RWPE2 (cell line): ENCODE data around the gene CHPT1.
"Not testable (repeated sequence)": the region's sequence is repeated elsewhere in the genome, so short reads cannot be mapped to it uniquely, and the experiment has no call there.

Experiments
- ATAC-seq: fragments of 200-7000 bp; cut with Tn5 transposase; 3 replicates; pipeline ENCODE4 v1.9.1; 2021; ENCODE audit warnings: low read depth
- DNase-seq: peaks from one replicate; pipeline ENCODE4 v3.0.0-alpha.2; 2020; ENCODE audit warnings: low spot score
- H3K27ac ChIP-seq: fragments of 450-650 bp; 2 replicates; pipeline ENCODE4 v1.5.1; 2017; ENCODE audit warnings: mild to moderate bottlenecking; ENCODE audit not compliant: poor library complexity, severe bottlenecking
- H3K27me3 ChIP-seq: fragments of 250-450 bp; sonication (Bioruptor Pico); 2 replicates; pipeline ENCODE4 v1.5.1; 2021; ENCODE audit warnings: mild to moderate bottlenecking, moderate library complexity; ENCODE audit not compliant: insufficient read depth, poor library complexity, severe bottlenecking
- H3K36me3 ChIP-seq: fragments of 250-450 bp; sonication (Bioruptor Pico); 2 replicates; pipeline ENCODE4 v1.5.1; 2020; ENCODE audit warnings: low read depth, mild to moderate bottlenecking, moderate library complexity
- H3K4me1 ChIP-seq: fragments of 250-450 bp; sonication (Bioruptor Pico); 2 replicates; pipeline ENCODE4 v1.5.1; 2021; ENCODE audit warnings: mild to moderate bottlenecking, moderate library complexity; ENCODE audit not compliant: insufficient read depth, poor library complexity, severe bottlenecking
- H3K4me3 ChIP-seq: fragments of 250-450 bp; sonication (Bioruptor Pico); 2 replicates; pipeline ENCODE4 v1.5.1; 2021; ENCODE audit warnings: mild to moderate bottlenecking, moderate library complexity; ENCODE audit not compliant: severe bottlenecking
- H3K9me3 ChIP-seq: fragments of 250-450 bp; sonication (Bioruptor Pico); 2 replicates; pipeline ENCODE4 v1.5.1; 2021; ENCODE audit warnings: mild to moderate bottlenecking, moderate library complexity; ENCODE audit not compliant: severe bottlenecking
- TF ChIP-seq, protein P1 (sequence below): fragments of 450-650 bp; IDR thresholded peaks from one replicate; pipeline ENCODE4 v1.5.1; 2017; ENCODE audit warnings: mild to moderate bottlenecking, moderate library complexity; ENCODE audit not compliant: poor library complexity, severe bottlenecking

Gene CHPT1

DNA sequence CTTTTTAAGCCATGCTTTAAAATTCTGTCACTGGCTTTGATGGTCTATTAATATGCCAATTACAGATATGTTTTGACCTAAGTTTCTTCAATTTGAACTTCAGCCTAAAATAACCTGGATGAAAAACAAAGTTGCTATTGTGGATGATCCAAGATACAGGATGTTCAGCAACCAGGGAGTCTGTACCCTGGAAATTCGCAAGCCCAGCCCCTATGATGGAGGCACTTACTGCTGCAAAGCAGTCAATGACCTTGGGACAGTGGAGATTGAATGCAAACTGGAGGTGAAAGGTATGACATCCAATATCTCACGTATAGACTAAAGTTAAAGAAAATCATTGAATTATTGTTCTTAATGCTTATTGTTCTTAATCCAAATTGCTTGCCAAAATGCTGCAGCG lies 17.2 kb upstream of the CHPT1 start:
- TF ChIP-seq, protein P1, sequence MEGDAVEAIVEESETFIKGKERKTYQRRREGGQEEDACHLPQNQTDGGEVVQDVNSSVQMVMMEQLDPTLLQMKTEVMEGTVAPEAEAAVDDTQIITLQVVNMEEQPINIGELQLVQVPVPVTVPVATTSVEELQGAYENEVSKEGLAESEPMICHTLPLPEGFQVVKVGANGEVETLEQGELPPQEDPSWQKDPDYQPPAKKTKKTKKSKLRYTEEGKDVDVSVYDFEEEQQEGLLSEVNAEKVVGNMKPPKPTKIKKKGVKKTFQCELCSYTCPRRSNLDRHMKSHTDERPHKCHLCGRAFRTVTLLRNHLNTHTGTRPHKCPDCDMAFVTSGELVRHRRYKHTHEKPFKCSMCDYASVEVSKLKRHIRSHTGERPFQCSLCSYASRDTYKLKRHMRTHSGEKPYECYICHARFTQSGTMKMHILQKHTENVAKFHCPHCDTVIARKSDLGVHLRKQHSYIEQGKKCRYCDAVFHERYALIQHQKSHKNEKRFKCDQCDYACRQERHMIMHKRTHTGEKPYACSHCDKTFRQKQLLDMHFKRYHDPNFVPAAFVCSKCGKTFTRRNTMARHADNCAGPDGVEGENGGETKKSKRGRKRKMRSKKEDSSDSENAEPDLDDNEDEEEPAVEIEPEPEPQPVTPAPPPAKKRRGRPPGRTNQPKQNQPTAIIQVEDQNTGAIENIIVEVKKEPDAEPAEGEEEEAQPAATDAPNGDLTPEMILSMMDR, result no peak
- DNase-seq (no peak), ATAC-seq (no peak)
- Histone ChIP-seq H3K27ac (no peak overlapping the region), H3K36me3 (no peaks in the 10 kb centered on the region), H3K9me3 (no peaks in the 10 kb centered on the region), H3K4me1 (no peaks in the 10 kb centered on the region), H3K27me3 (peaks cover 4% of the 10 kb centered on the region), H3K4me3 (no peak overlapping the region)

DNA sequence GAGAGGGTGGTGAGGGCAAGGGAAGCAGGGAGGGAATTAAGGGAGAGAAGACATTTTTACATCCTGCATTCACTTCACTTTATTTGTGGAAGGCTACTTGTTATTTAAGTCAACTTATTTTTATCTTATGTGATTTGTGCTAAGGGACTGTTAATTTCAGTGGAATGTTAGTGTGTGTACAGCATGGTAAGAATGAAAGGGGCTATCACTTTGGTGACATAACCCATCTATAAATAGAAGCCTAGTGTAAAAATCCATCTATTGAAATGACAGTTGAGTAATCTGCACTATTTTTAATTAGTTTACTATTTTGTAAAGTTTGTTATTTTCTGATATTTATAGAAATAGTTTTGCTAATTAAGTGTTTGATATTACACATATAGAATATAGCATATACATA lies 16.8 kb upstream of the CHPT1 start:
- H3K36me3 ChIP-seq, result no peaks in the 10 kb centered on the region
- DNase-seq, result no peak
- no peak overlapping the region for H3K4me3 ChIP-seq
- H3K27ac ChIP-seq, result no peak overlapping the region
- peaks cover 4% of the 10 kb centered on the region for H3K27me3 ChIP-seq
- H3K4me1 ChIP-seq, result no peaks in the 10 kb centered on the region
- H3K9me3 ChIP-seq, result no peaks in the 10 kb centered on the region
- ATAC-seq, result no peak
- TF ChIP-seq, protein P1, result no peak

DNA sequence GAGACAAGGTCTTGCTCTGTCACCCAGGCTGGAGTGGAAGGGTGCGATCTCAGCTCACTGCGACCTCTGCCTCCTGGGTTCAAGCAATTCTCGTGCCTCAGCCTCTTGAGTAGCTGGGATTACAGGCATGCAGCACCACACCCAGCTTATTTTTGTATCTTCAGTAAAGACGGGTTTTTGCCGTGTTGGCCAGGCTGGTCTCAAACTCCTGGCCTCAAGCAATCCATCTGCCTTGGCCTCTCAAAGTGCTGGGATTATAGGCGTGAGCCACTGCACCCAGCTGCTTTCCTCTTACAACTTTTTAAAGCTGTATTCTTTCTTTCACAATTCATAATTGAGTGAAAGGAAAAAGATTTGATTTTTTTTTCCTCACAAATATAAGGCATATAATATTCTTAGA lies 15.8 kb upstream of the CHPT1 start:
- not testable (repeated sequence) for H3K36me3 ChIP-seq, DNase-seq, H3K27me3 ChIP-seq, H3K27ac ChIP-seq, H3K4me1 ChIP-seq, ATAC-seq, H3K9me3 ChIP-seq, H3K4me3 ChIP-seq

DNA sequence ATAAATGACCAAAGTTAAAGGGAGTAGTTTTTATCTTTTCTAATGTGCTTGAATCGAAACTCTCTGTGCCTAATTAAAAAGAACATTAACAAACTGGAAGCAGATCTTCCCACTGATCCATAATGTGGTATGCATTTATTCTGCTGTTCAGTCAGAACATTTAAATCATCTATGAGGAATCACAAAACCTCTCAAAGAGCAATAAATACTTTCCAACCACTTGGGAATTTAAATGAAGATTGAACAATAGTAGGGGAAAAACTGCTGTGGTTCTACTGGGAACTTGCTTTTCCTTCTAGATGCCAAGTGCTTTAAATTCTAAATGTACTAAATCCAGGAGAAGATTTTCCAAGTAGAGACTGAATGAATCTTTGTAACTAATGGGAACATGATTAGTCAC lies 12.3 kb upstream of the CHPT1 start:
- H3K4me1 ChIP-seq, result no peaks in the 10 kb centered on the region
- no peaks in the 10 kb centered on the region for H3K36me3 ChIP-seq
- H3K9me3 ChIP-seq, result no peaks in the 10 kb centered on the region
- DNase-seq (no peak), ATAC-seq (no peak)
- peaks cover 4% of the 10 kb centered on the region for H3K27me3 ChIP-seq
- H3K27ac ChIP-seq, result no peak overlapping the region
- TF ChIP-seq, protein P1, result no peak
- H3K4me3 ChIP-seq, result no peak overlapping the region

DNA sequence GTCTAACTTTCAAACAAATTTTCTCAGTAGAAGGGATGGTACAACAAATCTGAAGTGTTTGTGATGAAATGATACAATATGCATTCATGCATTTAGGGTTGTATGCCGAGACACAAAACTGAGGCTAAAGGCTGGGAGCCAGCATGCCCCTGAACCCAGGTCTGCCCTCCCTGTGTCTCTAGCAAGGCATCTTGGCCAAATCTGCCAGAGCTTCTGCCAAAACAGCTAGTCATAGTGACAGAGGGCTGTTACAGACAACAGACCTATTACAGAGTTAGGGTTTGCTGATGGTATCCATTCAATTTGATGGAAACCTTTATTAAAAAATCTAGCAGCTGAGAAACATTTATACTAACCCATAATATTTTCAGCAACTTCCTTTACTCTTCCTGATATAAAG lies 11.3 kb upstream of the CHPT1 start:
- DNase-seq (no peak), ATAC-seq (no peak)
- Histone ChIP-seq H3K36me3 (no peaks in the 10 kb centered on the region), H3K27ac (no peak overlapping the region), H3K27me3 (peaks cover 4% of the 10 kb centered on the region), H3K9me3 (no peaks in the 10 kb centered on the region), H3K4me3 (no peak overlapping the region), H3K4me1 (no peaks in the 10 kb centered on the region)
- TF ChIP-seq, protein P1, result no peak
